ENCODE measurements around the gene BICD1.
"Not testable (repeated sequence)": the region's sequence is repeated elsewhere in the genome, so short reads cannot be mapped to it uniquely, and the experiment has no call there.

The BICD1 gene

DNA sequence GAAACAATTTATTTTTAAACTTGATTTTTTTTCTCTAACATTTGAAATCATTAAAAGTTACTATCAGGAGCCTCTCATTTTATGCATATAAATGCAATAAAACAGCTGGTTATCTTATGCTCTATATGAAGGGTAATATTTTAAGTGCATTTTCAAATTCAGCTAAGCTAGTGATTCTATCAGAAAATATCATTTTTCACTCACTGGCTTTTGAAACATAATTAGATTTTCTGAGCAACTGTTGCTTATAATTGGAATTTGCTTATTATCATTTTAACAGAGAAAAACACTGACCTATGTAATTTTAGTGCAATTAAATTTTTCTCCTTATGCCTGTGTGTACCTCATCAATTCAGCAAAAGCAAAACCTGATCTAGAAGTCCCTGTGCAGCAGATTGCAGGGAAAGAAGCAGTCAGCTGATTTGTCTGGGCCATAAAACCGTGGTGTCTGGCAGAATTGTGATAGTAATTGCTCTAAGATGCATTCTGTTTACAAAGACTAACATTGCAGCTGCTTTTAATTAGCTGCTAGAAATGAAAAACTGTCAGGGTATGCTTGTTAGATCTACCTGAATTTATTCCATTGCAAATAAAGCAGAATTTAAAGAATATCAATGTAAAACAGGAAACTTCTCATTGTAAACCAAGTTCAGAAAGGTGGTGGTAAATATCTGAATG lies 75.0 kb downstream of the BICD1 start:
- H3K4me3 ChIP-seq (ENCODE audit: low read length), result no peak overlapping the region
- DNase-seq (ENCODE audit: low read depth), result no peak
- TF ChIP-seq, protein P1, sequence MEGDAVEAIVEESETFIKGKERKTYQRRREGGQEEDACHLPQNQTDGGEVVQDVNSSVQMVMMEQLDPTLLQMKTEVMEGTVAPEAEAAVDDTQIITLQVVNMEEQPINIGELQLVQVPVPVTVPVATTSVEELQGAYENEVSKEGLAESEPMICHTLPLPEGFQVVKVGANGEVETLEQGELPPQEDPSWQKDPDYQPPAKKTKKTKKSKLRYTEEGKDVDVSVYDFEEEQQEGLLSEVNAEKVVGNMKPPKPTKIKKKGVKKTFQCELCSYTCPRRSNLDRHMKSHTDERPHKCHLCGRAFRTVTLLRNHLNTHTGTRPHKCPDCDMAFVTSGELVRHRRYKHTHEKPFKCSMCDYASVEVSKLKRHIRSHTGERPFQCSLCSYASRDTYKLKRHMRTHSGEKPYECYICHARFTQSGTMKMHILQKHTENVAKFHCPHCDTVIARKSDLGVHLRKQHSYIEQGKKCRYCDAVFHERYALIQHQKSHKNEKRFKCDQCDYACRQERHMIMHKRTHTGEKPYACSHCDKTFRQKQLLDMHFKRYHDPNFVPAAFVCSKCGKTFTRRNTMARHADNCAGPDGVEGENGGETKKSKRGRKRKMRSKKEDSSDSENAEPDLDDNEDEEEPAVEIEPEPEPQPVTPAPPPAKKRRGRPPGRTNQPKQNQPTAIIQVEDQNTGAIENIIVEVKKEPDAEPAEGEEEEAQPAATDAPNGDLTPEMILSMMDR (conservative IDR thresholded peaks at IDR 0.05; ENCODE audit: low read depth, low read length), result no peak

DNA sequence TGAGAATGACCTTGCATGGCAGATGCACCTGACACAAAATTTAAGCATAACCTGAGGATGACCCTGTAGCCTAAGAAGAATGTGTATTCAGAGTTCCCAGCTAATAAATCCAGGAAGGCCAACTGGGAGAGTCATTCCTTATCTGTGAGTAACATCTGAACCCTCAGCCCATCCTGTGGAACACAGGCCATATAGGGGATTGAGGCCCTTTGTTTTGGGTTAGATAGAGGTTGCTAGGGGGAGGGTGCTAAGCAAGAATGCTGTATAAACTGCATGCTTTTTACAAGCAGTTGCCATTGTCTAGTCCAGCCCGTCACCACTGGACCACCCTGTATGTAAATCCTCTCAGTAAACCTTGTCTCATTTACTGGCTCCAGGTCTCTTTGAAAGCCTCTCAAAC lies 77.0 kb downstream of the BICD1 start:
- DNase-seq (ENCODE audit: low read depth), result no peak
- no peak overlapping the region for H3K4me3 ChIP-seq (ENCODE audit: low read length)
- TF ChIP-seq, protein P1 (conservative IDR thresholded peaks at IDR 0.05; ENCODE audit: low read depth, low read length), result no peak

DNA sequence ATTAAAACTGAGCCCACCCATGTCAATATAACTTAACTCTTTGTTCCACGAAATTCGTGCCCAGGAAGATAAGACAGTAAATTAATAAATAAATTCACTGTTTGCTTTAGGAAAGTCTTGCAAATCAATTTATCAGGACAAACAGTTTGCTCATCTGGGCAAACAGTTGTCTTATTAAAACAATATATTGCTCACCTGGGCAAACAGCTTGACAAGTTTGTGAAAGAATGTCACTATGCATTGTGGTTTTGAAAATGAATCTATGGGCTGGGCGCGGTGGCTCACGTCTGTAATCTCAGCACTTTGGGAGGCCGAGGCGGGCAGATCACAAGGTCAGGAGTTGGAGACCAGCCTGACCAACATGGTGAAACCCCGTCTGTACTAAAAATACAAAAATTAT lies 80.5 kb downstream of the BICD1 start:
- not testable (repeated sequence) for DNase-seq (ENCODE audit: low read depth); H3K4me3 ChIP-seq (ENCODE audit: low read length)

DNA sequence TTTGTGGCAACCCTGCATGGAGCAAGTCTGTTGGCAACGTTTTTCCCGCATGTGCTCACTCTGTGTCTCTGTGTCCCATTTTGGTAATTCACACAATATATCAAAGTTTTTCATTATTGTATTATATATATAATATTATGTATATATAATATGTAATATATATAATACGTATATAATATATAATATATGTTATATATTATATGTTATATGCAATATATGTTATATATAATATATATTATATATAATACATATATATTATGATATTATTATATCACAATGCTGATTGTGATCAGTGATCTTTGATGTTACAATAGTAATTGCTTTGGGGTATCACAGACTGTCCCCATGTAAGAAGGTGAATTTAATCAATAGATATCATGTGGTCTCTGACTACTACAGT lies 84.8 kb downstream of the BICD1 start:
- no peak for DNase-seq (ENCODE audit: low read depth)
- H3K4me3 ChIP-seq (ENCODE audit: low read length), result no peak overlapping the region
- TF ChIP-seq, protein P1 (conservative IDR thresholded peaks at IDR 0.05; ENCODE audit: low read depth, low read length), result no peak

DNA sequence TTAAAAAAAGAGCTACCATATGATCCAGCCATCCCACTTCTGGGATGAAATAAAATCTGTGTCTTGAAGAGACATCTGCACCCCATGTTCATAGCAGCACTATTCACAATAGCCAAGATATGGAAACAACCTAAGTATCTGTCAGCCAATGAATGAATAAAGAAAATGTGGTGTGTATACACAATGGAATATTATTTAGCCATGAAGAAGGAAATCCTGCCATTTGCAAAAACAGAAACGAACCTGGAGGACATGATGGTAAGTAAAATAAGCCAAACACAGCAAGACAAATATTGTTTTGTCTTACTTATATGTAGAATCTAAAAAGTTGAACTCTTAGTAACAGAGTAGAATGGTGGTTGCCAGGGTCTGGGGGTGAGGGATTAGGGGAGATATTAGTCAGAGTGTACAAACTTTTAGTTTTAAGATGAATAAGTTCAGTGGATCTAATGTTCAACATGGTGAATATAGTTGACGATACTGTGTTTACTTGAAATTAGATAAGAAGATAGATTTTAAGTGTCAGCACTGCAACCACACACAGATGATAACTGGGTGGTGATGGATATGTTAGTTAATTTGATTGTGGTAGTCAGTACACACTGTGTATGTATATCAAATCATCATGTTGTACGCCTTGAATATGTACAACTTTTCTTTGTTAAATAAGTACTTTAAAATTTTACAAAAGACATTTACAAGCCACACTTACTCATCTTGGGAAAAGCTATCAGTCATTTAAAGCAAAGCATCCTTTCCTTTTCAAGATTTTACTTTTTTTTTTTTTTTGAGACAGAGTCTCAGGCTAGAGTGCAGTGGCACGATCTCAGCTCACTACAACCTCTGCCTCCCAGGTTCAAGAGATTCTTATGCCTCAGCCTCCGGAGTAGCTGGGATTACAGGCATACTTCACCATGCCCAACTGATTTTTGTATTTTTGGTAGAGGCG lies 89.9 kb downstream of the BICD1 start:
- H3K4me3 ChIP-seq (ENCODE audit: low read length), result no peak overlapping the region
- TF ChIP-seq, protein P1 (conservative IDR thresholded peaks at IDR 0.05; ENCODE audit: low read depth, low read length), result no peak
- no peak for DNase-seq (ENCODE audit: low read depth)

DNA sequence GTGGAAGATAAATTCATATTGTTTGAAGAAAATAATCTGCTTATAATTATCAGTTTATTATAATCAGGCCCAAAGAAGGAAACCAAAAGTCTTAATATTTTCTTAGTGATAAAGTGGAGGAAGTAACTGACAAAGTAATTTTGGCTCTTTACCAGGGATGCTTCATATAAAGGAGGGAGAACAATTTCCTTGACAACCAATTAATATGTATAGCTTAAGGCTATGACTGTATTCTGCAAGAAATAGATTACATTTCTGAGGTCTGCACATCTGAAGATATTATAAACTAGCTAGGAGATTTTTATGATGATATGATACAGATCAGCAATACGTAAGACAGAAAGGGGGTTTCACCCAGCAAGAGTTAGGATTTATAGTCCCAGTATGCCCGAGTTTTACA lies 90.8 kb downstream of the BICD1 start:
- DNase-seq (ENCODE audit: low read depth), result no peak
- no peak overlapping the region for H3K4me3 ChIP-seq (ENCODE audit: low read length)
- TF ChIP-seq, protein P1 (conservative IDR thresholded peaks at IDR 0.05; ENCODE audit: low read depth, low read length), result no peak

DNA sequence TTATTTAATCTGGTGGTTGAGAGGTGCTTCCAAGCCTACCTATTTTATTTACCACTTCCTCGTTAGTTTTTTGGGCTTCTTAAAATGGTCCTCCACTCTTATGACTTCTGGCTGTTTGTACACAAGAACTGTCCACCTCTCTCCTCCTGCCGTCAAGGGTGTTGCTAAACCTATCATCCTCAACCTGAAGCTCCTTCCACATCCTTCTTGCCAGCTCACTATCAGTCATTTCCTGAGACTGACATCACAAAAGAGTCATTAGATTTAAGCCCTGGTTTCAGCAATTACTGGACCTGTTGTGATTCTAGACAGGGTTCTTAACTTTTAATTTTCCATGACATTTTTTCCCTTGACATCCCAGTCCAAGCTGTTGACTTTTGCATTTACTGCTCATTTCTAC lies 91.9 kb downstream of the BICD1 start:
- TF ChIP-seq, protein P1 (conservative IDR thresholded peaks at IDR 0.05; ENCODE audit: low read depth, low read length), result no peak
- H3K4me3 ChIP-seq (ENCODE audit: low read length), result no peak overlapping the region
- no peak for DNase-seq (ENCODE audit: low read depth)
